ENCODE results near the gene CHN1. TPM values are rescaled to one million over a fixed set of nuclear protein-coding genes. Genes with fewer than 3 reads are reported as not detected.

CHN1 gene
- total and polyA plus RNA-seq, 2 of the 8 experiments (the other 6 are each of a cell fraction or from before 2014, with no cell fraction given), result 54.0 to 65.7 TPM

DNA sequence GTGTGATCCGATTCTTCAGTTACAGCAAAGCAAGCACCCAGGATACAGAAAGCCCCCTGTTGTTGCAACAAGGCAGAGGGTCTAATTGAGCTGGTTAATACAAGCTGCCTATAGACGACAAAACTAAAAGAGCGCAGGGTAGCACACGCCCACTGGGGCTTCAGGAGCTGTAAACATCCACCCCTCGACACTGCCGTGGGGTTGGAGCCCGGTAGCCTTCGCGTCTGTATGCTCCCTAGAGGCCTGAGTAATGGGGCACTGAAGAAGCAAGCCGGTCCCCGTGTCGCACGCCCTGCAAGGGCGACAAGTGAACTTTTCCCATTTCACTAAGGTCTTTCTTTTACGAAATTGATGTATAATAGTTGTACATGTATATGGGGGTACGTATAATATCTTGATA lies 216.2 kb downstream of the CHN1 start:
- POLR2A ChIA-PET (ENCODE audit: partially characterized antibody), result interaction anchor here (0.7 to 4.0 kb wide), 16 partner anchors 8 to 216 kb away, joined by 3 to 50 read pairs (median 4); partner anchors contain the start of gene CHN1
- Histone ChIP-seq H3K9me3 (ENCODE audit: insufficient read depth in 2 of 2, low read depth in 1 of 2, low read length in 1 of 2) (no peaks in the 10 kb centered on the region), H3K36me3 (ENCODE audit: control insufficient read depth in 2 of 4, insufficient read depth in 4 of 4, low read length in 3 of 4) (no peaks in the 10 kb centered on the region), H4K91ac (replicated peaks; ENCODE audit: insufficient read length, low read length) (peak overlapping the region; percentile 84), H2BK20ac (ENCODE audit: low read length) (no peak overlapping the region), H3K56ac (replicated peaks; ENCODE audit: insufficient read length, low read depth, low read length) (no peak overlapping the region), H3K18ac (ENCODE audit: extremely low read depth, low read length) (peak overlapping the region; percentile 2; the same call in 1 of the 2 replicates), H3K27ac (ENCODE audit: low read depth, low read length) (peak overlapping the region; percentile 21), H2AK5ac (ENCODE audit: low read depth, low read length) (peak overlapping the region; percentile 7), H2BK120ac (replicated peaks; ENCODE audit: low read depth, low read length) (no peak overlapping the region), H2BK5ac (ENCODE audit: low read depth, low read length) (peak overlapping the region; percentile 89), H3K14ac (ENCODE audit: insufficient read length) (no peak overlapping the region), H2BK15ac (ENCODE audit: low read length) (no peak overlapping the region), H3K4ac (replicated peaks; ENCODE audit: insufficient read length, low read depth, low read length) (no peak overlapping the region), H3K9ac (replicated peaks in 1 of 4; ENCODE audit: extremely low read depth in 1 of 4, low read depth in 3 of 4, low read length in 3 of 4) (no peak overlapping the region), H3K79me2 (ENCODE audit: control insufficient read depth in 1 of 2, insufficient read depth in 2 of 2, low read length in 2 of 2) (no peaks in the 10 kb centered on the region), H2AFZ (ENCODE audit: low read length) (no peak overlapping the region), H3K23me2 (ENCODE audit: low read depth, low read length) (no peaks in the 10 kb centered on the region), H3K23ac (ENCODE audit: insufficient read length) (no peak overlapping the region), H3K79me1 (ENCODE audit: low read depth, low read length) (no peaks in the 10 kb centered on the region), H3K4me3 (ENCODE audit: extremely low read depth in 1 of 4, insufficient read depth in 2 of 4, low read depth in 3 of 4, low read length in 4 of 4) (no peak overlapping the region), H4K20me1 (replicated peaks in 1 of 2; ENCODE audit: control insufficient read depth in 1 of 2, insufficient read depth in 2 of 2, low read length in 2 of 2) (no peaks in the 10 kb centered on the region), H3K27me3 (replicated peaks in 1 of 4; ENCODE audit: control insufficient read depth in 3 of 4, extremely low read depth in 1 of 4, insufficient read depth in 3 of 4, low read length in 3 of 4) (no peaks in the 10 kb centered on the region), H3K4me2 (ENCODE audit: insufficient read depth in 1 of 2, low read depth in 2 of 2, low read length in 2 of 2) (peak overlapping the region in 1 of 2 experiments; percentile 44; a peak in 2 of 4 replicates), H4K8ac (ENCODE audit: extremely low read depth, insufficient read depth, low read length) (peak overlapping the region; percentile 81), H3K4me1 (replicated peaks in 1 of 4; ENCODE audit: control insufficient read depth in 3 of 4, insufficient read depth in 4 of 4, low read length in 3 of 4) (peaks cover 6 to 42% (median 15%) of the 10 kb centered on the region in 4 experiments), H4K5ac (ENCODE audit: insufficient read length, low read depth, low read length) (peak overlapping the region; percentile 15), H2BK12ac (ENCODE audit: low read depth, low read length) (peak overlapping the region; percentile 64; the same call in 1 of the 2 replicates)
- WGBS, 2 experiments (ENCODE audit: extremely low coverage in 1 of 2, insufficient coverage in 1 of 2, insufficient read length in 1 of 2, insufficient replicate concordance in 2 of 2, low coverage in 1 of 2, low lambda C conversion rate in 2 of 2, missing lambda C conversion rate in 1 of 2), result 90% methylated on average over 16 of the region's 16 CpGs; no CpG with 5 or more reads in 1 of the 2 experiments
- DNase-seq (ENCODE audit: low read depth in 1 of 2, low spot score in 2 of 2), result no peak
- CTCF ChIA-PET (ENCODE audit: partially characterized antibody), result interaction anchor here (1.1 to 7.1 kb wide), 5 partner anchors 13 to 196 kb away, joined by 3 to 82 read pairs (median 6); no protein-coding TSS in a partner anchor
- FAIRE-seq, result no peak
- TF ChIP-seq ZNF274 (IDR thresholded peaks at IDR 0.05; ENCODE audit: borderline replicate concordance, extremely low read depth, low read length) (no peak), POLR2AphosphoS5 (IDR thresholded peaks at IDR 0.05; ENCODE audit: low read depth, low read length) (no peak), CHD1 (IDR thresholded peaks at IDR 0.05; ENCODE audit: low read depth, low read length) (no peak), HDAC6 (IDR thresholded peaks at IDR 0.05; ENCODE audit: low read depth, low read length) (no peak), RXRA (IDR thresholded peaks at IDR 0.05; ENCODE audit: insufficient read depth, low read depth, low read length) (no peak), SUZ12 (IDR thresholded peaks at IDR 0.05; ENCODE audit: low read length) (no peak), MAX (IDR thresholded peaks at IDR 0.05) (no peak), PHF8 (conservative IDR thresholded peaks at IDR 0.05; ENCODE audit: low read depth, low read length) (no peak), SRF (IDR thresholded peaks at IDR 0.05; ENCODE audit: low read depth, low read length) (no peak), TCF12 (IDR thresholded peaks at IDR 0.05; ENCODE audit: low read depth, low read length) (no peak), JUND (IDR thresholded peaks at IDR 0.05; ENCODE audit: low read length) (no peak), SP4 (IDR thresholded peaks at IDR 0.05; ENCODE audit: low read length) (no peak), MAFK (IDR thresholded peaks at IDR 0.05; ENCODE audit: low read depth, low read length) (no peak), KDM4A (IDR thresholded peaks at IDR 0.05; ENCODE audit: low read depth, low read length, severe bottlenecking) (no peak), TBP (IDR thresholded peaks at IDR 0.05; ENCODE audit: low read depth, low read length) (no peak)

Measured in H1 (cell line).